HG03575 (cell line): ENCODE measurements around the gene CHST8.

ENCODE experiments used
- ATAC-seq: cut with Tn5 transposase; IDR thresholded peaks from one replicate; pipeline ENCODE4 v1.9.1; 2021; ENCODE audit not compliant: unreplicated experiment, insufficient number of reproducible peaks, low FRiP score; ENCODE audit errors: extremely low read depth

CHST8 gene

GRCh38 chr19:33795370-33796163, 173.8 kb downstream of the CHST8 start:
- no peak for ATAC-seq

- ATAC-seq: no peak
These were observed 174.6 kb downstream of the CHST8 start, which contains the start of gene KCTD15 for GRCh38 chr19:33796164-33796875. Gene KCTD15 (plus strand): TSS chr19:33796870. CDS start chr19:33800455, 3,585 bp downstream.

DNA sequence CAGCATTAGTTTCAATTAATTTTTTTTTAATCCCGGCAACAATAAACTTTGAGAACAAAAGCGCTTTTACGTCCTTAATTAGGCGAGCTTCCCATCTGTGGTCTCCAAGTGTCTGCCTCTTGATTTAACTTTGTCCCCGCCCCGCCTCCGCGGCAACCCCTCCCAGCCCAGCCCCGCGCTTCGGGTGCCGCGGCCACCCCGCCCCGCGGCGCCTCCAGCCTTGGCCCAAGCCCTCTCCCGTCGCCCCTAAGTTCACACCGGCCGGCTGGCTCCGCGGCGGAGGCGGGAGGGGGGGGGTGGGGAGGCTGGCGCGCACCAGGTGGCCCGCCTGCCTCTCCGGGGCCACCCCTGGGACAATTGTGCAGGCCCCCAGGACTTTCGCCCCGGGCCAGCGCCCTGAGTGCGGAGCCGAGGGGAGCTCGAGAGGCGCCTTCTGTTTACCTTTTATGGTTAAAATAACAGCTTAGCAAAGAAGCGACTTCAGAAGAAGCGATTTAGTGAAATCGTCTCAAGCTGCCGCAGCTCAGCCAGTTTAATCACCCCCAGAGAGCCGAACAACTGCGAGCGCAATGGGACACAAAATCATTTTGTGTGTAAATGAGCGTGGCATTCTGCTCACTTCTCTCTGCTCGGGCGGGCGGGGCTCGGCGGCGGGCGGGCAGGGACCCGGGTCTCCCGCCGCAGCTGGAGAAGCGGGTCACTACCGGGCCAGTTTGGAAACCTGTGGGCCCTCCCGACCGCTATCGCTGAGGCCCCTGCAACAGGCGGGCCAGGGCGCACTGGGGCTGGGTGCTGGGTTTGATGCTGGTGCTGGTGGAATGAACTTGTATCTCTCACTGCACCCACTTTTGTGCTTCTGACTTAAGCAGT, 176.3 kb downstream of the CHST8 start:
- no peak for ATAC-seq

DNA sequence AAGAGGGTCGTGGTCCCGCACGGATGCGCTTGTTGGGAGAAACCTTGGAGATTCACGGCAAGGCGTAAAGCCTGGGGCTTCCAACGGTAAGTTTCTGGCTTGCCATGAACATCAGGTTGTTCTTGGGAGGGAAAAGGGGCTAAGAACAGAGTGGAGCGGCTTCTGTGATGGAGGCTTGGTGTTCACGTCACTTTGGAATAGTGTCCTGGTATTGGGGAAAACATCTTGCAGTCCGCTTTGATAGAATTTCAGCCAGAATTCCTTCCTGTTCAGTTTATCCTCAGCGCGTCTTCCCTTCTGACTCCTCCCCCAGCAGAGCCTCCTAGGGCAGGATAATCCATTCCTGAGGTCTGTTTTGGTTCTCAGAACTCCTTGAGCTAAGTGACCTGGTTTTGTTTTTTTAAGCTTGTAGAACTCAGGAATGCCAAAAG, 176.9 kb downstream of the CHST8 start:
- no peak for ATAC-seq

DNA sequence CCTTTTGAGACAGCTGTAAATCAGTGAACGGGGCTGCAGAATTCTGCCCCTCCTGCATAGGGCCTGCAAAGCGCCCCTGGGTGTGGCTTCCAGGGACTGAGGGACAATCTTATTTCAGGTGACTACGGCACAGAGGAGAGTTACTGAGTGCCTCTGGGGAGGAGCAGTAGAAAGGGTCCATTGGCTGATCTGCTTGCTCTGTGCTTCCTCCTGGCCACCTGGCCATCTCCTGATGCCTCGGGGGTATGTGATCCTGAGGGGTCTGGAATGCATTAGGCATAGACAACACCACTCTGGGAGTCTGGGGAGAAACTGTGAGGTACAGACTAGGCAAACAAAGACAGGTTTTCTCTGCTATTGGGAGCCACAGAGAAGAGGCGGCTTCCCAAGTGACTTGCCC, 177.7 kb downstream of the CHST8 start:
- ATAC-seq: no peak

DNA sequence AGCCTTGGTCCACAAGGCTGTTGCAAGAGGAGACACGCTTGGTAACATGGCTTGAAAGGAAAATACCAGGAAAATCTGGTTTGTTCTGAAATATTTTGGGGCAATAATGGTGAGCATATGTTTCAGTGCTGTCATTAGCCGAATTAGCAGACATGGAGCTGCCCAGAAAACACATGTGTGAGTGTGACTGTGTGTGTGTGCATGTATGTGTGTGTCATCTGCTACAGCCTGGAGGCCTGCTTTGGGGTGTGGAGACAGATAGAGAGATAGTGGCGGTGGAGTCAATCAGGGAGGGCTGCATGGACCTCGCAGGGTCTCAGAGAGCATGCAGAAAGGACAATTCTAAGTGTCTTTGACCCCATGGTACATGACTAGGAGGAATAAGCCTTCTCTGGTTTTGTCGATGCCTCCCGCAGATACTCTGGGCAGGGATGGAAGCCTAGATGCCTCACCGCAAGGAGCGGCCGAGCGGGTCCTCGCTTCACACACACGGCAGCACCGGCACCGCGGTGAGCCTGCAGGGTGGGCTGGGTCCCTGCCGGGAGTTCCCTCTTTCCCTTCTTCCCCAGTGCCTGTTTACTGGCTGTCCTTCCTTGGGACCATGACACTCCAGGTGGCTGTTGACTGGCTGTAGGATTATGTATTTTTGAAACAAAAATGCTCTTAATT, 178.4 kb downstream of the CHST8 start:
- ATAC-seq: no peak

GRCh38 chr19:33801411-33801810, 179.7 kb downstream of the CHST8 start:
- ATAC-seq: no peak

GRCh38 chr19:33802001-33802400, 180.2 kb downstream of the CHST8 start:
- ATAC-seq: no peak

DNA sequence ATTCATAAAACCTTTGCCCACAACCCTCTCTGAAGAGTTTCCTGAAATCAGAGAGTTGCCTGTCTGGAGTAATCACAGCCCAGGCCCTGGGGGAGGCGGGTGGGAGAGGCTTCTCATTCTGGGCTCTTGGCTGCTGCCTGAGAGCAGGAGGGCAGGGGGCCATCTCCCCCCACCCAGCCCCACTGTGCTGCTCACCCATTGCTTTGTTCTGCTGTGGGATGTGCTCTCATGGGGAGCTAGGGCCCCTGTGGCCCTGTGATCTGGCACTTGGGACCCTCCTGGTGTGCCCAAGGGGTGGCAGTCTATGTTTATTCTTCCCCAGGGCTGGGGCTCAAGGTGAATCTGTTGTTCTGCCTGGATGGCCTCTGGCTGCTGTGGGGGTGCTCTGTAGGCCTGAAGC, 181.0 kb downstream of the CHST8 start:
- no peak for ATAC-seq

DNA sequence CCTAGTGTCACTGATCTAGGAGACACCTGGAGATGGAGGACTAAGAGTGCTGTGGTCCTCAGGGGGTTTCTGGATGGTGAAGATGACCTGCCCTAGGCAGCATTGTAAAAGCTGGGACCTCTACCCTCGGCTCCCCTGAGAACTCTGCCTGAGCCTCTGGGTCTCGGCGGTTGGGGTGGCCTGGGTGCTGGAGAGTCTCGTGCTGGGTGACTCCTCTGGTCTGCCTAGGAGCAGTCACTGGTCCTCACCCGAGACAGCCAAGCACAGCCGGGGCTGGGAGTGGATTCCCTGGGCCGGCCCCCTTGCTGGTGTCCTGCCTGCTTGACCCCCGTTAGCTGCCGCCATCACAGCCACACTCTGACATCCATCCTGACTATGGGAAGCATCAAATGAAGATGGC, 181.6 kb downstream of the CHST8 start:
- no peak for ATAC-seq

DNA sequence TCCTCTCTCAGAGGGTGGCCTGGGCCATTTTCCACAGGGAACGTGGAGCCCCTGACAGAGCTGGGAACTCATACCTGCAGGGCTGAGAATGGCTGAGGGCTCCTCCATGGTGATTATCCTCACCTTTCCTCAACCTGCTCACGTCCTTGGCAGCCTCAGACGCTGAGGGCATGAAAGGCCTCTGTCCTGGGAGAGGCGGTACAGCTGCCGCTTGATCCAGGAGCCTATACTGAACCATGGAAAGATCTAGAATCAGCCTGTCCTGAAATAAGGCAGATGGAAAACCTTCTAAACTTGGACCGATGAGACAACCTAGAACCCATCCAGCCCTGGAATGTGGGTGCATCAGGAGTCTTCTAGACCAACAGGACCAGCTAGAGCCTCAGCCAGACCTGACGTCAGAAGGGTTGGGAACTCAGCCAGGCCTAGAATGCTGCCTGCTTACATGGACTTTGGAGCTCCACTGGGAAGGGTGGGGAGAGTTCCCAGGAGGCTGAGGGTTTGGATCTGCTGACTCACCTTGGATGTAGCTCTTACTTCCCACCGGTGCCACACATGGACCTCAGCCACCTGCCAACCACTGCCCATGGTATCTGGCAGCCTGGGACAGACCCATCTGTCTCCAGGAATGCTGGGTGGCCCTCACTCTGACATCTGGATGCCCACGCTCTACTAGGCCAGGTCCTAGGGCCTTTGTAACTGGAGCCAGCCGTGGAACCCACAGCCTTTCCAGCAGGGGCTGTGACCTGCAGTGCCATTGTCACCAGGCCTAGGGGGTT, 182.5 kb downstream of the CHST8 start:
- no peak for ATAC-seq

- no peak for ATAC-seq
These were observed 183.6 kb downstream of the CHST8 start for GRCh38 chr19:33805313-33805712.

GRCh38 chr19:33805840-33806433, 184.2 kb downstream of the CHST8 start:
- ATAC-seq: no peak

DNA sequence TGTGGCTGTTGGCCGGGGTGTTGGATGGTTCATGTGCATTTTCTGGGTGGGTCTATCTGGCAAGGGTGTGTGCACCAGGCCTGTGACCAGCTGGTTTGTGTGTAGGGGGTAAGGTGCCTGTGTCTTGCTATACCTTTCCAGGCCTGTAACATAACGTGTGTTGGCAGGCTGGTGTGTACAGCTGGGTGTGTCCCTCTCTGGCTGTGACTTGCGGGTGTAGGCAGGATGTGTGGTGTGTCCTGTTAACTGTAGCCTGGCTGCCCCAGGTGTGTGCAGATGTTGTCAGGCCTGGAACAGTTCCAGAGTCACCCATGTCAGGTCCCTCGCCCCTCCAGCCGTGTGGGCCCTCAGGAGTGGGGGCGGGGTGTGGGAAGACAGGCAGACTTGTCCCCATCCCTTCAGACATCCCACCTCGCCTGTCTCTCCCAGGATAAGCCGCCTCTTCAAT, 184.7 kb downstream of the CHST8 start:
- no peak for ATAC-seq

GRCh38 chr19:33808399-33808798, 186.6 kb downstream of the CHST8 start:
- ATAC-seq: no peak

GRCh38 chr19:33809960-33810359, 188.2 kb downstream of the CHST8 start:
- ATAC-seq: no peak

DNA sequence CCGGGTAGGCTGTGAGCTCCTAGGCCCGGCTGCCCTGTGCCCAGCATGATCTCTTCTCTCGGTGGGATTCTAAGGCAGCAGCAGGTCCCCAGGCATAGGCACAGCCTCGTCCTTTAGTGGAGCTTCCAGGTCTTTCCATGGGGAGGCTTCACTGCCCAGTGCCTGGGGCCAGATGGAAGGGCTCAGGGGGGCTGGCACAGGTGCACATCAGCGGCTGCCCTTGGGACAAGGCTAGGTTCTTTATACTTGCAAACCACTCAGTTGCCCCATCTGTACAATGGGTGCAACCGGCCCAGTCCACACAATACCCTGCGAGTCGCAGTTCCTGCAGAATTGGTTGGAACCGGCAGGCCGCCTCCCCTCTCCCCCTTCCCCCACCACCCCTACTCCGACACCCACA, 189.1 kb downstream of the CHST8 start:
- no peak for ATAC-seq

- ATAC-seq: no peak
These were observed 189.5 kb downstream of the CHST8 start for GRCh38 chr19:33811246-33811645.
